GM21360 (cell line): ENCODE measurements around the gene ATP6V0D1.

Experiments used
- ATAC-seq: cut with Tn5 transposase; IDR thresholded peaks from one replicate; pipeline ENCODE4 v1.9.1; 2021; ENCODE audit warnings: mild to moderate bottlenecking, moderate library complexity; ENCODE audit not compliant: unreplicated experiment

Gene ATP6V0D1

DNA sequence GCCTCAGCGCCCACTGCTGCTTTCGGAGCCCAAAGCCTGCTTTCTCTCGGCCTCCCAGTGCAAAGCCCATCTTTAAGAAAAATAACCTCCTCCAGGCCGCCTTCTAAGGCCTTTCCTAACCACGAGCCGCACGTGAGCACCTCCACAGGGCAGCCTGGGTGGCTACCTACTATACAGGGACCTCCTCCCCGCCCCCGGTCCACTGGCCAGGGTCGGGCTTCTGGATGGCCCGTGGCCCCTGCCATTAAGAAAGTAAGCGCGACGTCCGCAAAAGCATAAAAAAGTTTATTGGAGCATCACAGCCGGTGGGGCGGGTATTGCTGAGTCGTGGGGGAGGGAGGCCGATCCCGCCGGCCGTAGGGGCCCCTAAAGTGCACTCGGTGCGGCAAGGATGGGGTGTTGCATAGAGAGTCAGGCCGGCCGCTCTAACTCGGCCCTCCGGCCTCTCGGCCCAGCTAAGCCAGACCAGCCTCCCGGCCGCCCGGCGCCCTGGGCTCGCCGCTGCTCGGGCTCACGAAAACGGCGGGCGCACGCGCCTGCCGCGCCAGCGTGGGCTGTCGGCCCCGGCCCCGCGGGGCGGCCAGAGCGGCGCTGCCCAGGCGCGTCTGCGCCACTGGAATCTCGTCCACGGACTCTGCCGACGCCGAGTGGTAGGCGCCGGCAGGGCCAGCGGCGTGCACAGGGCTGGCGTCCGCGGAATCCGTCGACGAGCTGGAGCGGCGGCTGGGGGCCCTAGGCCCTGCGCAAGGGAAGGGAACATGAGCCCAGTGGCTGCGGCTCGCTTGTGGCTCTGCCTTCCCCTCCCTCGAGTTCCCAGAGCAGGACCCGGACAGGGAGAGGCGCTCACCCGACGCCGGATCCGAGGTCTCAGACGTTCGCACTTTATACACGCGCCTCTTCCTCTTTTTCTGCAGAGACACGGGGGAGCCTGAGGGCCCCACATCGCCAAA lies 86.5 kb downstream of the ATP6V0D1 start:
- no peak for ATAC-seq

- no peak for ATAC-seq
These were observed 87.2 kb downstream of the ATP6V0D1 start for GRCh38 chr16:67393788-67394154.

GRCh38 chr16:67393111-67393787 lies 87.7 kb downstream of the ATP6V0D1 start, which contains the start of gene TPPP3:
Gene TPPP3, minus strand, starts transcription at chr16:67393498. Its CDS starts 2,387 bp downstream, at chr16:67391111.
- no peak for ATAC-seq

- no peak for ATAC-seq
These were observed 88.5 kb downstream of the ATP6V0D1 start for GRCh38 chr16:67392301-67393059.

GRCh38 chr16:67391424-67392300 lies 89.3 kb downstream of the ATP6V0D1 start:
- no peak for ATAC-seq

DNA sequence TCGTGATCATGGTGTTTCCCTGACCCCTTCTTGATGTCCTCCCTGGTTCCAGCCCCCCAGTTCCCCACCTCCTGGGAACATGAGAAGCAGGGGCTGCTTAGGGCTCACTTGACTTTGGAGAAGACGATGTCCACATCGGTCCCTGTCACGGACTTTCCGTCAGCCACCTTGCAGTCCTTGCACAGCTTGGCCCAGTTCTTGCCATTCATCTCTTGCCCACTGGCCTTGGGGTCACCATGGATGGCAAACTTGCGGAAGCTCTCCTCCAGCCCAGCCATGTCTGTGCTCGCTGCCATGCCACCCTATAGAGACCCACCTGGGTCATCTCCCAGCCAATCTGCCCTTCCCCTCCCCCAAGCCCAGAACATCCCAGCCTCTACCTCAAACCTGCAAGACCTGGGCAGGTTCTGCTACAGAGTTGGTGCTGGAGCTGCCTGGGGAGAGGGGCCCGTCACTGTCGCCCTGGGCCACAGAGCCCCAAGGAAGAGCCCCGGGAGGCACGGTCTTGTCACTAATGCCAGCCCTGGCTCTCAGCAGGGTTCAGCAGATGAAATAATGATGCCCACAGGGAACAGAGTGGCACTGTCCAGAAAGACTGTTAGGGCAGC lies 90.0 kb downstream of the ATP6V0D1 start:
- no peak for ATAC-seq

DNA sequence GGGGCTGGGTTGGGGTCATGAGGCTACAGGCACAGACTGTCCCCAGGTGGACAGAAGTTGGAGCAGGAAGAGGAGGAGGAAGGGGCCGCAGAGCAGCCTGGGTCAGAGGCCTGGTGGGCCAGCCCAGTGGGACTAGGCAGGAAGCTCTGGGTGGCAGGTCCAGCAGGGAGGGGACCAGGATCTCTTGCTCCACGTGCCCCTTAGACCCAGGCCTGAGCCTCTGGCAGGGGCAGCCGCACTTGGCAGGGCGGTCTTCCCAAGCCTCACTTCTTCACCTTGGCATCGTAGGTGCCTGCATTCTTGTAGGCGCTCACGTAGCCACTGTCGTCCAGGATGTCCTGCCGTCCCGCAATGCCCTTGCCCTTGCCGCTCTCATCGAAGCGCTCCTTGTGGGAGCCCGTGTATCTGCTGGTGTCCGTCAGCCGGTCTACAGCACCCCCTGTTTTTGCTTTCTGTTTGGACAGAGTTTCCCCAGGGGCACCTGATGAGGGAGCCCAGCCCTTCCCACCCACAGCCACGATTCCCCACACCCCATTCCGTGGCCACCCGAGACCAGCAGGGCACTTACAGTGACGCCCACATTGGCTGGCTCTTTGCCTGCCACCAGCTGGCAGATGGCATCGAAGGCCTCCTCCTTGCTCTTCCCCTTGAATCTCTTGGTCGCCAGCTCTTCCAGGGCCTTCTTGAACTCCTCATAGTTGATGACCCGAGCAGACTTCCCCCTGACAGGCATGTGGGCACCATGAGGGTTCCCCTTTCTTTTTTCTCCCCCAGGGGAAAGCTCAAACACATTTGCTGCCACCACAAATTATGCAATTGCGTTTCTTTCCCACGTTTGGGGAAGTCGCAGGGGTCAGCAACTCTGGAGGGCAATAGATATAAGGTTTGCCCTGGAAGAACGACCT lies 90.8 kb downstream of the ATP6V0D1 start:
- no peak for ATAC-seq

- ATAC-seq: no peak
These were observed 92.4 kb downstream of the ATP6V0D1 start for GRCh38 chr16:67388591-67388990.

- ATAC-seq: no peak
These were observed 92.8 kb downstream of the ATP6V0D1 start for GRCh38 chr16:67388191-67388590.
